Measurements from ENCODE around the gene SLC29A1. TPM values are rescaled to one million over a fixed set of nuclear protein-coding genes. Genes with fewer than 3 reads are reported as not detected.
A peak's percentile ranks its signal among the peaks of the same experiment; 100 is the strongest.

The SLC29A1 gene
- total RNA-seq, 2 donors from 2014 or later, result 25.1 to 95.6 TPM

GRCh38 chr6:44245391-44245911 lies 22.1 kb downstream of the SLC29A1 start:
- no peaks in the 10 kb centered on the region for H3K9me3 Mint-ChIP-seq
- no peaks in the 10 kb centered on the region for H3K27me3 Mint-ChIP-seq
- H3K4me3 Mint-ChIP-seq, result peak overlapping the region; percentile 94
- ATAC-seq (no peak), DNase-seq (ENCODE audit: low spot score) (no peak)
- H3K27ac Mint-ChIP-seq, result peak overlapping the region; percentile 98
- peaks cover 40 to 41% of the 10 kb centered on the region in 2 donors for H3K4me1 Mint-ChIP-seq (ENCODE audit: low read depth in 2 of 2)
- H3K36me3 Mint-ChIP-seq, result peaks cover 35% of the 10 kb centered on the region

- ATAC-seq, result peak; percentile 63 to 71
- Mint-ChIP-seq H3K36me3 (peaks cover 41% of the 10 kb centered on the region), H3K27me3 (no peaks in the 10 kb centered on the region), H3K4me3 (peak overlapping the region; percentile 94), H3K9me3 (no peaks in the 10 kb centered on the region), H3K27ac (peak overlapping the region; percentile 98), H3K4me1 (ENCODE audit: low read depth in 2 of 2) (peaks cover 41 to 46% of the 10 kb centered on the region in 2 donors)
- DNase-seq (ENCODE audit: low spot score), result peak; percentile 89
Observed at GRCh38 chr6:44245912-44246662, 22.7 kb downstream of the SLC29A1 start.

DNA sequence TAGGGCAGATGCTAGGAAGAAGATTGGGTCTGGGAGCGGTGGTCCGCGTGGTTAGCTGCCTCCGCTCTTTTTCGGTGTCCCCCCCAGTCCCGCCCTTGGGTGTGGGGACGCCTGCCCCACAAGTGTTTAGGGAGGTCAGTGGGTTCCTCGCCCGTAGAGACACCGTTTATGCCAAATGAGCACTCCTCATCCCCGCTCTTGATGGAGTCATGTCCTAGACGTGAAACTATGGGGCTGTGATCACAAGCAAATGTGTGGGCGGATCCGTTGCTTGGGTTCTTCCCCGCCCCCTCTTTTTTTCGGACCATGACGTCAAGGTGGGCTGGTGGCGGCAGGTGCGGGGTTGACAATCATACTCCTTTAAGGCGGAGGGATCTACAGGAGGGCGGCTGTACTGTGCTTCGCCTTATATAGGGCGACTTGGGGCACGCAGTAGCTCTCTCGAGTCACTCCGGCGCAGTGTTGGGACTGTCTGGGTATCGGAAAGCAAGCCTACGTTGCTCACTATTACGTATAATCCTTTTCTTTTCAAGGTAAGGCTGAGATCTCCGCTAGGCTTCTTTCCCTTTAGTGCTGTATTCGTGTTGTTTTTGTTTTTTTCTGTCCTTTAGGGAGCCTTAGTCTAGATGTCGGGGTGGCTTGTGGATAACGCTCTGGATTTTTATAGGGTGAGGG lies 23.4 kb downstream of the SLC29A1 start, which contains the start of gene HSP90AB1:
HSP90AB1 (plus strand) TSS at position 439 of the 675 bp plus-strand sequence. CDS start 1,529 bp downstream, outside the sequence.
- peak within 1 kb of the TSS; percentile 98 for H3K27ac Mint-ChIP-seq
- peaks cover 44 to 53% of the 10 kb centered on the region in 2 donors for H3K4me1 Mint-ChIP-seq (ENCODE audit: low read depth in 2 of 2)
- H3K4me3 Mint-ChIP-seq, result peak within 1 kb of the TSS; percentile 94
- no peaks in the 10 kb centered on the region for H3K27me3 Mint-ChIP-seq
- H3K36me3 Mint-ChIP-seq, result peaks cover 48% of the 10 kb centered on the region
- DNase-seq (ENCODE audit: low spot score) (peak; percentile 96), ATAC-seq (peak; percentile 89 to 93)
- no peaks in the 10 kb centered on the region for H3K9me3 Mint-ChIP-seq

DNA sequence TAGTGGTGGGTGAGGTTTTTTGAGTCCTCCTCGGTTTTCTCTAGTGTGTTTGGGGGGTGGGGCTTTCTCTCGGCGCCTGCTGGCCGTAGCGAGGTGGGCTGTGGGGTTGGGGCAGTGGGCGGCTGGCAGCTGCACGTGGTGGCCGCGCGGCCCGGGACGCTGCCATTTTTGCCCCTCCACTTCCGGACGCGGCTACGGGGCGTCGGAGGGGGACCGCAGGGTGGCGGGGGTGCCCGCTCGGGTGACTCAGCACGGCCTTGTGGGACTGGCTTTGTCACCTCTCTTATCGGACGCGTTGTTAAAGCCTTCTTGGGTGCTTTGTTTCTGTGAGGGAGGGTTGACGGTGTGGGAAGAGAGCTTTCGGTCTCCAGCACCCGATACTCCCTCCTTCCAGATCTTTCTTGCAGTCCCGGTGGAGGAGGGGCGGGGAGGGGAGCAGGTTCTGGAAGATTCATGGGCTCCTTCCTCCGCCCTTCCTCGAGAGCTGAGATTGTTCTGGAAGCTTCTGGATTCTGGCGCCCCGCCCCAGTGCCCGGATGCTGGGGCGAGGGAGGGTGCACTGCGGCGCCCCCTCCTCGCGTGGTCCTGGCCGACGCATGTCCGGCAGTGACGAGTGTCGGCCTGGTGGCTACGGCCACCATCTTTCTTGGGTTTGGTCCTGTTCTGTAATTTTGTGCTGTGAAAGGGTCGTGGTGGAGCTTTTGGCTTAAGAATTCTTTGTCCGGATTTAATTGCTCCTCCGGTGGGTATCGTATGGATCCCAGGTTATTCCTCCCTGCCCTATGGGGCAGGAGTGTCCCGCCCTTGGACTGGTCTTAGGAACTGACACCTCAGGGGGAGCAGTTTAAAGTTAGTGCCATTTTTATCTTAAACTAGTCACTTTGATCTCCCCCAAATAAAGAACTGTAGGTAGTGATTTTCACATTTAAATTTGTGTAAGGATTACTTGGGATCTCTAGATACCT lies 24.2 kb downstream of the SLC29A1 start:
- H3K27ac Mint-ChIP-seq, result peak overlapping the region; percentile 98
- no peaks in the 10 kb centered on the region for H3K27me3 Mint-ChIP-seq
- peaks cover 53% of the 10 kb centered on the region for H3K36me3 Mint-ChIP-seq
- DNase-seq (ENCODE audit: low spot score), result peak; percentile 95
- peaks cover 46 to 57% of the 10 kb centered on the region in 2 donors for H3K4me1 Mint-ChIP-seq (ENCODE audit: low read depth in 2 of 2)
- ATAC-seq, result peak; percentile 80 to 83
- H3K9me3 Mint-ChIP-seq, result no peaks in the 10 kb centered on the region
- peak overlapping the region; percentile 94 for H3K4me3 Mint-ChIP-seq

DNA sequence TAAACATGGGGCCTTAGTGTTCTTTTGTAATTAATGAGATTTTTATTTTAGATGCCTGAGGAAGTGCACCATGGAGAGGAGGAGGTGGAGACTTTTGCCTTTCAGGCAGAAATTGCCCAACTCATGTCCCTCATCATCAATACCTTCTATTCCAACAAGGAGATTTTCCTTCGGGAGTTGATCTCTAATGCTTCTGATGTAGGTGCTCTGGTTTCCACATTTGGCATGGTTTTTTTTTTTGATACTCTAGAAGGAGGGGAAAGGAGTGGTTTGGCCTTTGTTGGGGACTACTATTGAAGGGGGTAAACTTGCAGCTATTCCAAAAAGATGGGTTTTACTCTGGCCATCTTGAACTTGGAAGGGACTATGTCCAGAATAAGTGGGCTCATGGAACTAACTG lies 25.2 kb downstream of the SLC29A1 start:
- Mint-ChIP-seq H3K4me1 (ENCODE audit: low read depth in 2 of 2) (peaks cover 56 to 65% of the 10 kb centered on the region in 2 donors), H3K36me3 (peaks cover 63% of the 10 kb centered on the region), H3K4me3 (peak overlapping the region; percentile 94), H3K27me3 (no peaks in the 10 kb centered on the region), H3K9me3 (no peaks in the 10 kb centered on the region), H3K27ac (peak overlapping the region; percentile 98)
- no peak for ATAC-seq
- DNase-seq (ENCODE audit: low spot score), result no peak

- Mint-ChIP-seq H3K27me3 (no peaks in the 10 kb centered on the region), H3K4me3 (peak overlapping the region; percentile 94), H3K36me3 (peaks cover 66% of the 10 kb centered on the region), H3K9me3 (no peaks in the 10 kb centered on the region), H3K27ac (peak overlapping the region; percentile 98), H3K4me1 (ENCODE audit: low read depth in 2 of 2) (peaks cover 61 to 65% of the 10 kb centered on the region in 2 donors)
- ATAC-seq (no peak), DNase-seq (ENCODE audit: low spot score) (no peak)
Observed at GRCh38 chr6:44249082-44249748, 25.8 kb downstream of the SLC29A1 start.

- peak overlapping the region; percentile 94 for H3K4me3 Mint-ChIP-seq
- ATAC-seq (no peak), DNase-seq (ENCODE audit: low spot score) (no peak)
- H3K27ac Mint-ChIP-seq, result peak overlapping the region; percentile 98
- no peaks in the 10 kb centered on the region for H3K9me3 Mint-ChIP-seq
- H3K36me3 Mint-ChIP-seq, result peaks cover 71% of the 10 kb centered on the region
- H3K4me1 Mint-ChIP-seq (ENCODE audit: low read depth in 2 of 2), result peaks cover 65 to 71% of the 10 kb centered on the region in 2 donors
- no peaks in the 10 kb centered on the region for H3K27me3 Mint-ChIP-seq
Observed at GRCh38 chr6:44250067-44250717, 26.8 kb downstream of the SLC29A1 start.

GRCh38 chr6:44250718-44251123 lies 27.3 kb downstream of the SLC29A1 start:
- no peaks in the 10 kb centered on the region for H3K9me3 Mint-ChIP-seq
- peaks cover 65 to 71% of the 10 kb centered on the region in 2 donors for H3K4me1 Mint-ChIP-seq (ENCODE audit: low read depth in 2 of 2)
- ATAC-seq (no peak), DNase-seq (ENCODE audit: low spot score) (no peak)
- no peaks in the 10 kb centered on the region for H3K27me3 Mint-ChIP-seq
- H3K36me3 Mint-ChIP-seq, result peaks cover 71% of the 10 kb centered on the region
- H3K27ac Mint-ChIP-seq, result peak overlapping the region; percentile 98
- H3K4me3 Mint-ChIP-seq, result peak overlapping the region; percentile 94

DNA sequence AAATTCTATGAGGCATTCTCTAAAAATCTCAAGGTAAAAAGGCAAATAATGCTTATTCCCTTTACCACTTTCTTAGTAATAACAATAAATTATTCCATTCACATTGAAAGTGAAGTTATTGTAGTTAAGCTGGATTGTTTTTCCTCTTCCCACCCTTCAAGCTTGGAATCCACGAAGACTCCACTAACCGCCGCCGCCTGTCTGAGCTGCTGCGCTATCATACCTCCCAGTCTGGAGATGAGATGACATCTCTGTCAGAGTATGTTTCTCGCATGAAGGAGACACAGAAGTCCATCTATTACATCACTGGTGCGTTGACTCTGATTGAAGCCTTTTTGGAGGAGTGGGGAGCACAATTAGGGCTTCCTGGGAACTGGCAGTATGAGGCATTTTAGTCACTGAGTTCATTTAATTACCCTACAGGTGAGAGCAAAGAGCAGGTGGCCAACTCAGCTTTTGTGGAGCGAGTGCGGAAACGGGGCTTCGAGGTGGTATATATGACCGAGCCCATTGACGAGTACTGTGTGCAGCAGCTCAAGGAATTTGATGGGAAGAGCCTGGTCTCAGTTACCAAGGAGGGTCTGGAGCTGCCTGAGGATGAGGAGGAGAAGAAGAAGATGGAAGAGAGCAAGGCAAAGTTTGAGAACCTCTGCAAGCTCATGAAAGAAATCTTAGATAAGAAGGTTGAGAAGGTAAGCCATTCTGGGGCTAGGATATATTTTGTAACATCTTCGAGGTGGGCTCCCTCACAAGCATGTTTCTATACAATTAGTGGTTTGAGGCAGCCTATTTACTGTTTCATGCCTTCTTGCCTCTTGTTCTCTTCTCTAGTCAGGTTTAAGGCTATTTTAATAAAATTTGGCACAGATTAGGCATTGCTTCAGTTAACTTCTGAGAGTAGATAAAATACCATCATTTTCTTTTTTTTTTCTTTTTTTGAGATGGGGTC lies 28.5 kb downstream of the SLC29A1 start:
- H3K4me1 Mint-ChIP-seq (ENCODE audit: low read depth in 2 of 2), result peaks cover 72 to 79% of the 10 kb centered on the region in 2 donors
- peak overlapping the region; percentile 91 to 98 for H3K27ac Mint-ChIP-seq
- H3K4me3 Mint-ChIP-seq, result peak overlapping the region; percentile 94
- DNase-seq (ENCODE audit: low spot score) (no peak), ATAC-seq (no peak)
- no peaks in the 10 kb centered on the region for H3K27me3 Mint-ChIP-seq
- H3K9me3 Mint-ChIP-seq, result no peaks in the 10 kb centered on the region
- peaks cover 69% of the 10 kb centered on the region for H3K36me3 Mint-ChIP-seq

DNA sequence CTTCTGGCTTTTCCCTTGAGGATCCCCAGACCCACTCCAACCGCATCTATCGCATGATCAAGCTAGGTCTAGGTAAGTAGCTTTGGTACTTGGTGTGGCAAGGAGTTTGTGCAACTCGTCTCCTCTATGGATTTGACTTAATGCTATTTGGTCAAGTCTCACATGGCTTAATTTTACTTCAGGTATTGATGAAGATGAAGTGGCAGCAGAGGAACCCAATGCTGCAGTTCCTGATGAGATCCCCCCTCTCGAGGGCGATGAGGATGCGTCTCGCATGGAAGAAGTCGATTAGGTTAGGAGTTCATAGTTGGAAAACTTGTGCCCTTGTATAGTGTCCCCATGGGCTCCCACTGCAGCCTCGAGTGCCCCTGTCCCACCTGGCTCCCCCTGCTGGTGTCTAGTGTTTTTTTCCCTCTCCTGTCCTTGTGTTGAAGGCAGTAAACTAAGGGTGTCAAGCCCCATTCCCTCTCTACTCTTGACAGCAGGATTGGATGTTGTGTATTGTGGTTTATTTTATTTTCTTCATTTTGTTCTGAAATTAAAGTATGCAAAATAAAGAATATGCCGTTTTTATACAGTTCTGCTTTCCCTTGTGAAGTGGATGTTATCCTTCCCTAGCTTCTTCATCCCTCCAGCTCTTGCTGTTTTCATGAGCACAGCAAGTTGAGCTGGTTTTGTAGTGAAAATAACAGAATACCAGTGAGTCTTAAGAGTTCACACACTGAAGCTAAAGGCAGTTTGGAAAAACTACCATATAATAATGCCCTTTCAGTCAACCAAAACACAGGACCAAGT lies 30.1 kb downstream of the SLC29A1 start:
- peaks cover 55% of the 10 kb centered on the region for H3K36me3 Mint-ChIP-seq
- peak overlapping the region; percentile 94 for H3K4me3 Mint-ChIP-seq
- ATAC-seq (no peak), DNase-seq (ENCODE audit: low spot score) (no peak)
- no peaks in the 10 kb centered on the region for H3K27me3 Mint-ChIP-seq
- peak overlapping the region; percentile 91 to 98 for H3K27ac Mint-ChIP-seq
- no peaks in the 10 kb centered on the region for H3K9me3 Mint-ChIP-seq
- peaks cover 72 to 78% of the 10 kb centered on the region in 2 donors for H3K4me1 Mint-ChIP-seq (ENCODE audit: low read depth in 2 of 2)
